Subcutaneous abdominal adipose tissue (tissue), 5 donors: ENCODE measurements around the gene ANTXR1.

ENCODE experiments used
- H3K27ac ChIP-seq: one replicate; pipeline ENCODE4 v1.7.0; 2013; ENCODE audit warnings: low read depth, mild to moderate bottlenecking, inconsistent platforms, low read length, moderate library complexity
- H3K27me3 ChIP-seq, 5 donors: one replicate each; pipeline ENCODE4 v1.7.0; 2013; ENCODE audit warnings: low read length in 5 of 5, inconsistent platforms in 1 of 5; ENCODE audit not compliant: control insufficient read depth in 5 of 5, insufficient read depth in 4 of 5
- H3K36me3 ChIP-seq, 5 donors: one replicate each; pipeline ENCODE4 v1.7.0; 2013; ENCODE audit warnings: low read length in 5 of 5; ENCODE audit not compliant: control insufficient read depth in 5 of 5, insufficient read depth in 5 of 5
- H3K4me1 ChIP-seq, 5 donors: one replicate each; pipeline ENCODE4 v1.7.0; 2013; ENCODE audit warnings: low read length in 5 of 5, mild to moderate bottlenecking in 3 of 5, moderate library complexity in 1 of 5; ENCODE audit not compliant: control insufficient read depth in 5 of 5, insufficient read depth in 5 of 5
- H3K4me3 ChIP-seq, 5 donors: one replicate each; pipeline ENCODE4 v1.7.0; 2013; ENCODE audit warnings: low read length in 5 of 5, low read depth in 1 of 5
- H3K9ac ChIP-seq, 5 donors: one replicate each; pipeline ENCODE4 v1.7.0; 2013; ENCODE audit warnings: low read length in 5 of 5, mild to moderate bottlenecking in 4 of 5, moderate library complexity in 3 of 5
- H3K9me3 ChIP-seq, 5 donors: one replicate each; pipeline ENCODE4 v1.7.0; 2013; ENCODE audit warnings: low read length in 5 of 5; ENCODE audit not compliant: control insufficient read depth in 5 of 5
- donor health status: healthy.
- donor health status: healthy.
- donor health status: healthy.
- donor health status: healthy.
- donor health status: healthy.

The ANTXR1 gene

DNA sequence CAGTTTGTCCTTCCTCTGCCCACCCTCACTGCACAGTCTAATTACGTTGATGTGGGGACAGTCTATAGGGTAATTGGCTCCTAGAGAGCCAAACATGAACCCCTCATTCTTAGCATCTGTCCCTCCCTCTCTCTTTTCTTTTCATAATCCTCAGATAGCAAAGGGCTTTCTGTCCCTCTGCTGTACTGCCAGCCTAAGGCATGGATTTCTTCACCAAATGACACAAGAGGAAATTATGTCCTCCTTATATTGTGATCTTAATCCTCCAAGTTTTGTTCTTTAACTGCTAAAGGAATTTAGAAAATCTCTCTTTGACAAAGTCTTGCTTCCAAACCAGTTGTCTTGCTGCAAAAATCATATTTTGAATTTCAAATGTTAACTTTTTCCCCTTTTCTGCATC, 18.5 kb downstream of the ANTXR1 start:
- H3K27ac ChIP-seq, result no peak overlapping the region
- H3K27me3 ChIP-seq, result no peaks in the 10 kb centered on the region

DNA sequence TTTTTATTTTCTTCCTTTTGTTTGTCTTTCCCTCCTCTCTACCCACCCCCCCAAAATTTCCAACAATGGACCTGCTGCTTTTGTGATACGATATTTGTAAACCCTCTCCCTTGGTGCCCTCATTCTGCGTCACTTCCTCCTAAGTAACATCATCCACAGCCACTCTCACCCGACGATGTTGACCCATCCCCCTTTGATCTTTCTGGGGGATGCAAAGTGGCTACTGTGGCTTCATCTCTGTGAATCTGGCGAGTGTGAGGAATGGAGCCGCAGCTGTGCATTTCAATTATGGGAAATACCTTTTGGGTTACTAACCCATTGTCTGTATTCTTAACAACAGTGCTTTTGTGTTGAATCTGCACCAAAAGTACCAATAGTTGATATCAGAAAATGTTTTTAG, 19.4 kb downstream of the ANTXR1 start:
- H3K9ac ChIP-seq, result no peak overlapping the region
- H3K27ac ChIP-seq, result no peak overlapping the region
- no peak overlapping the region for H3K4me3 ChIP-seq
- H3K9me3 ChIP-seq, result no peaks in the 10 kb centered on the region
- no peaks in the 10 kb centered on the region for H3K27me3 ChIP-seq
- no peaks in the 10 kb centered on the region for H3K36me3 ChIP-seq
- peaks cover 3 to 19% (median 12%) of the 10 kb centered on the region in 5 donors for H3K4me1 ChIP-seq

More for the DNA sequence above, 18.5 kb downstream of the ANTXR1 start:
- H3K9me3 ChIP-seq, result no peaks in the 10 kb centered on the region
- H3K4me1 ChIP-seq, result peaks cover 3 to 19% (median 12%) of the 10 kb centered on the region in 5 donors
- H3K9ac ChIP-seq, result no peak overlapping the region
- no peak overlapping the region for H3K4me3 ChIP-seq
- H3K36me3 ChIP-seq, result no peaks in the 10 kb centered on the region

DNA sequence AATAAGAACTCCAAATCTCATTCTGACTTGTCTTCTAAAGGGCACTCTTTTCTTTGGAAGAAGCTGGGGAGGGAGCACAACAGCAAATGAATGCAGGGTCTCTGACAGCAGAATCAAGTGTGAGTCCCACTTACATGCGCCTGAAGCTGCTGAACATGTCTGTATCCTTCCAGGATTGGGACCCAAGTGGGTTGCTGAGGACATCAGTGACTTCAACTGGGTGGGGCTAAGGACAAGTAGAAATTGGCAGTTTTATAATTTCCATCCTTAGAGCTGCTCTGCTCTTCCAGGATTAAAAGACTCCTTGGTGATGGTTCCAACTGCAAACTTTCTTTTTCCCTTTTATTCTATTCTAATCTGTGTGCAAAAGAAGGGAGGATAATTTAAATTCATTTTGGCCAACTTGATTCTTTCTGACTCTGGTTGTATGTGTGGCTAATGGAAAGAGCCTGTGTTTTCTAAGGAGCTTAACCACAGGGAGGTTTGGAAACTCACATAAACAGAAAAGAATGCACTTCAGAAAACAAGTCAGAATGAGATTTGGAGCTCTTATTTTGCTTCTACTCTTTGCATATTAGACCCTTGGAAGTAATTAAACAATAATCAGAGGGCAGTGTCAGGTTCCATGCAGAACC, 20.6 kb downstream of the ANTXR1 start:
- no peak overlapping the region for H3K27ac ChIP-seq
- H3K9me3 ChIP-seq, result no peaks in the 10 kb centered on the region
- no peak overlapping the region for H3K4me3 ChIP-seq
- H3K4me1 ChIP-seq, result peaks cover 3 to 19% (median 12%) of the 10 kb centered on the region in 5 donors
- H3K9ac ChIP-seq, result no peak overlapping the region
- H3K27me3 ChIP-seq, result no peaks in the 10 kb centered on the region
- no peaks in the 10 kb centered on the region for H3K36me3 ChIP-seq

DNA sequence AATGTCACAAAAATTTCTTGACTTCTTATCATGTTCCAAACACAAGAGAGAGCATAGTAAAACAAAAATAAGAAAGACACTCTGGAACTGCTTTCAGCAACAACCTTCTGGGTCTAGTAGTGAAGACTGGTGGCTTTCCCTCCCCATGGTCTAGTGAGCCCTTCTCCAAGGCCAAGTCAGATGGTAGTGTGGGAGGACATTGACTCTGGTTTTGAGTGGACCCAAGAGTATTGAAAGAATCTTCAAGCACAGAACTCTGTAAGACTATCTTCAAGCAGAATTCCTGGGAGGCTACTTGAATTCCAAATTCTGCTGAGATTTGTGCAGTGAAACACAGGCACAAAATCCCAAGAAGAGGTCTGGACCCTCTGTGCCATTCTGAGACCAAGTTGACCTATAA, 21.1 kb downstream of the ANTXR1 start:
- H3K36me3 ChIP-seq, result no peaks in the 10 kb centered on the region
- no peaks in the 10 kb centered on the region for H3K9me3 ChIP-seq
- no peak overlapping the region for H3K9ac ChIP-seq
- H3K27me3 ChIP-seq, result no peaks in the 10 kb centered on the region
- no peak overlapping the region for H3K4me3 ChIP-seq
- H3K4me1 ChIP-seq, result peaks cover 3 to 19% (median 12%) of the 10 kb centered on the region in 5 donors
- no peak overlapping the region for H3K27ac ChIP-seq

DNA sequence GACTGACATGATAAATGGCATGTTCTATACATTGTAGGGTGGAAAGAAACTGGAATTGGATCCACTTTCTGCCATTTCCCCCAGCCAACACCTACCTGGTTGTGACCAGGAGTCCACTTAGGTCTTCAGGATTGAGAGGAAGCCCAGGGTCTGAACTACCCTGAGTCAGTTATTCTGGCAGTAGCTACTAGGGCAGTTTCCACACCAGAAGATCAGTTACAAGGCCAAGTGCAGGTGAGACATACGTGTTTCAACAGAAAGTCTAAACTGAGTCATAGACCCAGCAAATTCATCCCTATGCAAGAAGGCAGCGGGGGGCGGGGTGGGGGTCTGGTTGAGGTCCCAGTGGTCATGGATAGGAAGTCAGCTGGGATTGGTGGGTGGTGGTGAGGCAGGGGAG, 21.9 kb downstream of the ANTXR1 start:
- Histone ChIP-seq H3K27ac (no peak overlapping the region), H3K27me3 (no peaks in the 10 kb centered on the region), H3K9ac (no peak overlapping the region), H3K4me3 (no peak overlapping the region), H3K9me3 (no peaks in the 10 kb centered on the region), H3K4me1 (peaks cover 3 to 19% (median 12%) of the 10 kb centered on the region in 5 donors), H3K36me3 (no peaks in the 10 kb centered on the region)

DNA sequence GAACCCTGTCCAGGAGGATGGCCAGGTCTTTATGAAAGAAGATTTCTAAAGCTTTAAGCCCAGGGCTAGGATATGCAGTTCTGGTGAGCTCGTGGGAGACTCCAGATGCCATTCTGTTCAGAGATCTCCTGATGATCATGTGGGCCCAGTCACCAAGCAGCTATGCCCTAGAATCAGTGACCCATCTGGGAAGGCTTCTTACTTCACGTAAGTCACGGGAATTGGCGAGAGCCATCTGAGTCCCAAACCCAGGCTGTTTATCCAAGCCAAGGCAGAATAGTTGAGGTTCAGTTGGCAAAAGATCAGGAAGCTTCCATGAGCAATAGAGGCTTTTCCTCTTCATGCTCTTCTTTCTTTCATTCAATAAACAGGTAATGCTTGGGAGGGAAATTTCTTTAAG, 23.9 kb downstream of the ANTXR1 start:
- Histone ChIP-seq H3K9ac (no peak overlapping the region), H3K9me3 (no peaks in the 10 kb centered on the region), H3K4me1 (peaks cover 3 to 31% (median 19%) of the 10 kb centered on the region in 5 donors), H3K27ac (no peak overlapping the region), H3K4me3 (no peak overlapping the region), H3K27me3 (no peaks in the 10 kb centered on the region), H3K36me3 (no peaks in the 10 kb centered on the region)

DNA sequence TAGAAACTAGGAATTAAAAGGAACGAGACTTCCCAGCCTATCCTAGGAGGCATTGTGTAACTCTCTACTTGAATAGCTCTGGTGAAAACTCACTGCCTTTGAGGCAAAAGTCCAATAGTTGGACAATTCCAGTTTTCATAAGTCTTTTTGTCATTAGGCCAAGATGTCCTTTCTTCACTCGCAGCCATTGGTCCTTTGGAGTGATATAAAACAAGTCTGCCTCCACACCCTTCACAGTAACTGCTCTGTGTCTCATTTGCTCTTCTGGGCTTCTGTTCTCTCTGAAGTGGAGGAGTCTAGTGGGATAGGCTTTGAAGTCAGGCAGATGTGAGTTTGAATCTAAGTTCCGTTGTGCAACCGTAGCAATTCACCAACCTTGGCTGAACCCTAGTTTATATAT, 28.2 kb downstream of the ANTXR1 start:
- H3K27ac ChIP-seq, result no peak overlapping the region

DNA sequence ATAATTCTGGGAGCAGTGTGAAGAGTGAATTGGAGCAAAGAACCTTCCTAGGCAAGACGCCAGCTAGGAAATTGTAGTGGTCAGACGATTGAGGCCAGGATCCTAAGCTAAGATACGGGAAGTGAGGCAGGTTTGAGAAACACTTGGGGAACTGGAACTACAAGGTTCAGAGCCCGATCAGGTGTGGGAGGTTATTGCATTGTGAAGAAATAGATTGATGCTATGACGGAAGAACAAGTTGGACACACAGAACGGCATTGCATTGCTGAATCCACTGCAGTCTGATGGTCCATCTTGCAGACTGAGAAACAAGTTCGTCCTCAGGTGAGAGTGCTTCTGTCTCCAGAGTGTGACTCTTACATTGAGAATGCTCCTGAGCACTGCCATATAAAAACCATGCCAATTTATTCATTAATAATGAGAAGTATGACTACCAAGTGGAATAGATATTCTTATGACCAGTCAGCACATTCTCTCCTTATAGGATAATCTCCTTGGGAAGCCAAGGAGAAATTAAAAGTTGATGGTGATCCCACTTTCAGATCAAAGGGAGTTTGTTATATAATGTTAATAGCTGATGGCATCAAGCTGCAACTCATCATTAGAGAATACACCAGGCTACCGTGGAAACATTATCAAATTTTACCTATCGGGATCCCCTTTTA, 30.9 kb downstream of the ANTXR1 start:
- no peaks in the 10 kb centered on the region for H3K9me3 ChIP-seq
- peaks cover 0 to 3% (median 0%) of the 10 kb centered on the region in 5 donors for H3K36me3 ChIP-seq
- no peak overlapping the region for H3K27ac ChIP-seq
- no peak overlapping the region for H3K4me3 ChIP-seq
- H3K9ac ChIP-seq, result no peak overlapping the region
- H3K27me3 ChIP-seq, result no peaks in the 10 kb centered on the region
- H3K4me1 ChIP-seq, result peaks cover 0 to 11% (median 9%) of the 10 kb centered on the region in 5 donors

More for the DNA sequence above, 28.2 kb downstream of the ANTXR1 start:
- Histone ChIP-seq H3K36me3 (peaks cover 0 to 3% (median 0%) of the 10 kb centered on the region in 5 donors), H3K4me1 (peaks cover 0 to 11% (median 9%) of the 10 kb centered on the region in 5 donors), H3K9ac (no peak overlapping the region), H3K27me3 (no peaks in the 10 kb centered on the region), H3K4me3 (no peak overlapping the region), H3K9me3 (no peaks in the 10 kb centered on the region)

DNA sequence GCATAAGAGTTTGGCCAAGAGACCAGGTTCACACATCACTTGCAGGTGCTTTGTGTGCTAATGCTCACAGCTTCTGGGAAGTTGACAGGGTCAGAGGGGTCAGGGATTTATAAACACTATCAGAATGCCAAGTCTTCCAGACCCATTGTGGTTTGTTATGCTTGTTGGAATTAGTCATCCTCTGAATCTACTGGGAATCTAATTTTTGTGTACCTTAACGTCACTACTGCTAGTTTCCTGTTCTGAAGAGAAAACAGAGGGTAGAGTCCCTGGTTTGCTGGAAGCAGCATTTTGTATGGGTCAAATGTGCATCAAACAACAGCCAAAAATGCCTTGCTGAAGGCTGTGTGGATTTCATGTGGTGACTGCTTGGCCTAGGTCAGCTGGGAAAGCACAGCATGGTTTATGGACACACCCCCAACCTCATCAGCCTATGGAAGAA, 33.3 kb downstream of the ANTXR1 start:
- no peak overlapping the region for H3K27ac ChIP-seq

DNA sequence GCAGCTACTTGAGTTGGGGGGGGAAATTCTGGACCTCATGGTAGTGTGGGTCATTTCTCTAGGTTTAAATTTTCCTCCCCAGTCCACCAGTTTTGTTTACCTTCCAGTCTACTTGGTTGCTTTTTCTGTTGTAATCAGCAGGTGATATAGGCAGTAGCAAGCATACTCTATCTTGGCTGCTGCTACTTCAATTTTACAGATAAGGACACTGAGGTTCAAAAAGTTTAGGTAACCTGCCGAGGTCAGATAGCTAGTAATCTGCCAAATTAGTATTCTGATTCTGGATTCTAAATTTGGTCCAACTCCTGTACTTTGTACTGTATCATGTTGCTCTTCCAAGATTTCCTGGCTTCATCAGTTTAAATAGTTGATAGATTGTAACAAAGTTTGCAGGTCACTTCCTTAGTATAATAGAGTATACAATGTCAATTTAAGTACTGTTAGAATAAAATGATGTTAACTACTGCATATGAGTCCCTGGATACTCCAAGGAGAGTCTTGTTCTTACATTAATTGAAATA, 34.7 kb downstream of the ANTXR1 start:
- no peak overlapping the region for H3K27ac ChIP-seq
- no peaks in the 10 kb centered on the region for H3K4me1 ChIP-seq
- H3K9me3 ChIP-seq, result no peaks in the 10 kb centered on the region
- no peak overlapping the region for H3K9ac ChIP-seq
- no peaks in the 10 kb centered on the region for H3K36me3 ChIP-seq
- H3K27me3 ChIP-seq, result no peaks in the 10 kb centered on the region
- no peak overlapping the region for H3K4me3 ChIP-seq

More for the DNA sequence above, 33.3 kb downstream of the ANTXR1 start:
- Histone ChIP-seq H3K4me3 (no peak overlapping the region), H3K4me1 (peaks cover 0 to 3% (median 3%) of the 10 kb centered on the region in 5 donors), H3K9me3 (no peaks in the 10 kb centered on the region), H3K36me3 (peaks cover 0 to 3% (median 0%) of the 10 kb centered on the region in 5 donors), H3K9ac (no peak overlapping the region), H3K27me3 (no peaks in the 10 kb centered on the region)
